NCI-H128 (cell line): ENCODE measurements around the gene CDK6.

Experiments
- DNase-seq: peaks from one replicate; lab custom pipeline; 2025; ENCODE audit not compliant: unreplicated experiment; lab: John Stamatoyannopoulos, UW

The CDK6 gene

GRCh38 chr7:92740134-92740533 lies 96.2 kb downstream of the CDK6 start:
- no peak for DNase-seq

GRCh38 chr7:92739091-92739490 lies 97.3 kb downstream of the CDK6 start:
- DNase-seq = no peak

GRCh38 chr7:92737706-92738105 lies 98.7 kb downstream of the CDK6 start:
- no peak for DNase-seq

- DNase-seq = no peak
Measured at GRCh38 chr7:92736870-92737269, 99.5 kb downstream of the CDK6 start.

GRCh38 chr7:92735707-92736106 lies 100.7 kb downstream of the CDK6 start:
- DNase-seq = no peak

- no peak for DNase-seq
Measured at GRCh38 chr7:92732316-92733036, 103.9 kb downstream of the CDK6 start.

GRCh38 chr7:92731335-92732063 lies 104.9 kb downstream of the CDK6 start:
- no peak for DNase-seq

GRCh38 chr7:92730808-92731207 lies 105.6 kb downstream of the CDK6 start:
- no peak for DNase-seq

GRCh38 chr7:92729751-92730150 lies 106.6 kb downstream of the CDK6 start:
- no peak for DNase-seq

GRCh38 chr7:92729172-92729571 lies 107.2 kb downstream of the CDK6 start:
- no peak for DNase-seq

- no peak for DNase-seq
Measured at GRCh38 chr7:92727755-92728154, 108.6 kb downstream of the CDK6 start.

- no peak for DNase-seq
Measured at GRCh38 chr7:92725161-92725925, 111.0 kb downstream of the CDK6 start.

GRCh38 chr7:92723943-92724342 lies 112.4 kb downstream of the CDK6 start:
- no peak for DNase-seq

GRCh38 chr7:92723205-92723604 lies 113.2 kb downstream of the CDK6 start:
- DNase-seq = no peak

GRCh38 chr7:92722541-92722940 lies 113.8 kb downstream of the CDK6 start:
- DNase-seq = no peak

GRCh38 chr7:92720604-92721350 lies 115.6 kb downstream of the CDK6 start:
- DNase-seq = no peak

- no peak for DNase-seq
Measured at GRCh38 chr7:92717993-92718716, 118.2 kb downstream of the CDK6 start.

- no peak for DNase-seq
Measured at GRCh38 chr7:92717623-92717992, 118.8 kb downstream of the CDK6 start.

- no peak for DNase-seq
Measured at GRCh38 chr7:92716825-92717580, 119.4 kb downstream of the CDK6 start.

GRCh38 chr7:92715963-92716362 lies 120.4 kb downstream of the CDK6 start:
- DNase-seq = no peak
